T1000 (cell line): ENCODE measurements around the gene VCL.
"Not testable (repeated sequence)": the region's sequence is repeated elsewhere in the genome, so short reads cannot be mapped to it uniquely, and the experiment has no call there.

Experiments used
- DNase-seq: peaks from one replicate; lab custom pipeline; 2025; ENCODE audit warnings: mixed read lengths; lab: John Stamatoyannopoulos, UW

VCL gene

DNA sequence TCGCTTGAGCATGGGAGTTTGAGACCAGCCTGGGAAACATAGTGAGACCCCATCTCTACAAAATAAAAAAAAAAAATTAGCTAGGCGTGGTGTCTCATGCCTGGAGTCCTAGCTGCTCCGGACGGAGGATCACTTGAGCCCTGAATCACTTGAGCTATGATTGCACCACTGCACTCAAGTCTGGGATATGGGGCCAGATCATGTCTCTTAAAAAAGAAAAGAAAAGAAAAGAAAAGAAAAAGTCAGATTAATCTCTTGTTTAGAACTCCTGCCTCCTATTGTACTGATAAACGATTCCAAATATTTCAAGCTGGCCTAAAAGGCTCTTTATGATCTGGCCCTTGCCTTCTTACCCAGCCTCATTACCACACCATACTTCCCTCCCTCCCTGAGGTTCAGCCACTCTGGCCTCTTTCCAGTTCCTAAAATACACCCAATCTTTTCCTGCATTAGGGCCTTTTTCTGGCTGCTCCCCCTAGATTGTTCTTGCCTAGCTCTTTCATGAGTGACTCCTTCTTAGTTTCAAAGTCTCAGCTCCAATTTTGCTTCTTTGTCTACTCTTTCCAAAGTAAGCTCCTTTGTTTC, 41.7 kb downstream of the VCL start:
- no peak for DNase-seq

DNA sequence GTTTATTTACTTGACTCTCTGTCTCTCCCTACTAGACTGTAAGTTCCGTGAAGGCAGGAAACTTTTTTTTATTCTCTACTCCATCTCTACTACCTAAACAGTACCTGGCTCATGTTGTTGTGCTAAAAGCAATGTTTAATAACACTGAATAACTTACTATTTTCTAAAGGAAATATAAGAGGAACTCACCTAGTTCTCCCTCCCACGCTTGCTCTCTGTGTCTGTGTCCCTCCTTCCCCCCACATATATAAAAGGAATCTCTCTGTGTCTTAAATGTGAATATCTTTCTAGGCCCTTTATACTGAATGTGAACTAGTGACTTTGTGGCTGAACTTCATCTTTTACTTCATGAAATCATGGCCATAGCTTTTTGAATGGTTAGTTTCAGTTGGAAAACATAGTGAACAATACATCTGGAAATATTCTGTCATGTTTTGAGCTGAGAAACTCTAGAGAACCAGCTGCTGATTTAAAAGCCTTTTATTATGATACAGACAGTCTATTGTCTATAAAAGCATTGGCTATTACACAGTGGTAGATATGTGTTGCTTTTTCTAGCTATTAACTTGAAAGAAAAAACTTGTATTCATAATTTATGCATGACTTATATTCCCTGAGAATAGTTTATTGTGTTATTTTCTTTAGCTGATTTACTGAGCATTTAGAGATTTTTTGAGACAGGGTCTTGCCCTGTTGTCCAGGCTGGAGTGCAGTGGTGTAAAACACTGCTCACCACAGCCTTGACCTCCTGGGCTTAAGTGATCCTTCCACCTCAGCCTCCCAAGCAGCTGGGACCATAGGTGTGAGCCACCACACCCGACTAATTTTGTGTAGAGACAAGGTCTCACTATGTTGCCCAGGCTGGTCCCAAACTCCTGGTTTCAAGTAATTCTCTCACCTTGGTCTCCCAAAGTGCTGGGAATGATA, 42.5 kb downstream of the VCL start:
- DNase-seq, result no peak

DNA sequence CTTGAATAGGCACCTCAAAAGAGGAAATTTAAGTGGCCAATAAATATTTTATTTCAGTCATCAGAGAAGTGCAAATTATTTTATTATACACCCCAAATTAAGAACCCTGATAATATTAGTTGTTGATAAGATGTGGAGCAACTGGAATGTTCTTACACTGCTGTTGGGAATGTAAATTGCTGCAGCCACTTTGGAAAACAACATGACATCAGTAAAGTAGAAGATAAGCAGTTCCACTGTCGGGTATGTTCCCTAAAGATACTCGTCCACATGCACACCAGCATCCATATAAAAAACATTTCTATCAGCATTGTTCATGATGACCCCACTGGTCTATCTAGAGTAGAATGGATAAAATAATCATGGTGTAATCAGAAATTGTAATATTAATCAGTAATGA, 46.5 kb downstream of the VCL start:
- no peak for DNase-seq

DNA sequence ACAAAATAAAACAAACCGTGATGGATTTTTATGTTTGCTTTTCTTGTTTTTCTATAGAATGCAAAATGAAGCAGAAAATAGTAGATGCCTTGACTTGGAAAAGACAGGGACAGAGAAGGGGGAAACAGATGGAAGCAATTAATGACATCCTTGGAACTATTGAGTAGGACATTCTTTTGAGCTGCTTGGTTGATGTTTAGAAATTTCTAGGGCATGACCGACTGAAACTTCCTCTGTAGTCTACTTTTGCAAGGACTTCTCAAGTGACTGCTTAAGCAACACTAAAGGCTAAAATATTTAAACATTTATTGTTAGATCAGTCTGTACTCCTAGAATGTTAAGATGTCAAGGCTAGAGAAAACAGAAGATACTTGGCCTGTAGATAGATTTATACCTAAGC, 49.4 kb downstream of the VCL start:
- DNase-seq, result no peak

DNA sequence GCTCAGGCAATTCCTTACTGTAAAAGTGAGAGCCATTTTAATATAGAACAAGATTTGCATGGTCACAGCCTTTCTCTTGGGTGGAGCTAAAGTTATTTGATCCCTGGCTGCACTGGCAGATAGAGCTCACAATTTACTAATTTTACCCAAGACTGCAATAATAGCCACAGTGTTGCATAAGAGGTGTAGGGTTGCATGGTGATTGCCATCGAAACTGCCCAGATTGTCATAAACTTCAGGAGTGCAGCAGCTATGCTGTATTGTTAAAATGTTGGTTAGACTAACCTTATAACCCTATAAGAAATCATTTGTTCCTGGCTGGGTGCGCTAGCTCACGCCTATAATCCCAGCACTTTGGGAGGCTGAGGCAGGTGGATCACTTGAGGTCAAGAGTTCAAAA, 50.0 kb downstream of the VCL start:
- DNase-seq, result no peak

DNA sequence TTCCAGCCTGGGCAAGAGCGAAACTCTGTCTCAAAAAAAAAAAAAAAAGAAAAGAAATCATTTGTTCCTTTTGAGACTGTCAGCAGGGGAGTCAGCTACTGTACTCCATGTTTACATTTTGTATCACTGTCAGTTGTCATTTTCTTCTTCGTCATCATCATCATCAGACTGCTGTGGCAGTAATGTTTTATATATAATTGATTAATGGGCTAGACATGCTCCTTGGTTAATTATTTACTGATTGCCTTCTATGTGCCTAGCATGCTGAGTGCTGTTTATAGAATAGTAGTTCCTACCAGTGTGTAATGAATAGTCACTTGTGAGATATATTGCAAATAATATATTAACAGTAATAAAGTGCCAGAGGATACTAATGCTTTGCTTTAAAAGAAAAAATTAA, 50.5 kb downstream of the VCL start:
- DNase-seq, result no peak

DNA sequence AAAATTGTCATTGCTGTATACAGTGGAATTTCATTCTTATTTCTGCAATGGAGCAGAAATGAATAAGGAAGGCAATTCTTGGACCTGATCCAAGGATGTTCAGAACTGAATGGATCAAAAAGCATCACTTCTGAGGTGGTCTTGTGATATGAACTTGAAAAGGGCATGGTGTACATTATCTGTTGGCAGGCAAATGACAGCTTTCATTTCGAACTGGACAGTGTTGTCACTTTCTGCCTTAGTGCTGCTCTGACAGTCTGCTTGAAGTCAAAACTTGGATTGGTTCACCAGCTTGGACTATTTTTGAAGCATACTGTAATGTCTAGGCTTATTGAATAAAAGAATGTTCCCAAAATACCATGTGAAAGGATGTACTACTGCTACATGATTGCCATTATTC, 52.0 kb downstream of the VCL start:
- DNase-seq, result no peak

DNA sequence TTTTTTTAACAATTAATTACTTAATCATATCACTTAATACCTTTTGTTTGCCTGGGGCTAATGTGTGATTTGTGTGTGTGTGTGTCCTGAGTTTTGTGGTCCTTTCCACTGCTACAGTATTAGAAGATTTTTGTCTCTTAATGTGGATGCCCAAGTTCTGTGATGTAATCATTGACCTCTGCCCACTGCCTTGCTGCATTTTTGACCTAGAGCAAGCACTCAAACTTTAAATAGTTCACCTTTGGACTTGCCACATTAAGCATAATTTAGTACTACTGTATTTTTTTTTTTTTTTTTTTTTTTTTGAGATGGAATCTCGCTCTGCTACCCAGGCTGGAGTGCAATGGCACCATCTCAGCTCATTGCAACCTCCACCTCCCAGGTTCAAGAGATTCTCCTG, 52.7 kb downstream of the VCL start:
- no peak for DNase-seq

DNA sequence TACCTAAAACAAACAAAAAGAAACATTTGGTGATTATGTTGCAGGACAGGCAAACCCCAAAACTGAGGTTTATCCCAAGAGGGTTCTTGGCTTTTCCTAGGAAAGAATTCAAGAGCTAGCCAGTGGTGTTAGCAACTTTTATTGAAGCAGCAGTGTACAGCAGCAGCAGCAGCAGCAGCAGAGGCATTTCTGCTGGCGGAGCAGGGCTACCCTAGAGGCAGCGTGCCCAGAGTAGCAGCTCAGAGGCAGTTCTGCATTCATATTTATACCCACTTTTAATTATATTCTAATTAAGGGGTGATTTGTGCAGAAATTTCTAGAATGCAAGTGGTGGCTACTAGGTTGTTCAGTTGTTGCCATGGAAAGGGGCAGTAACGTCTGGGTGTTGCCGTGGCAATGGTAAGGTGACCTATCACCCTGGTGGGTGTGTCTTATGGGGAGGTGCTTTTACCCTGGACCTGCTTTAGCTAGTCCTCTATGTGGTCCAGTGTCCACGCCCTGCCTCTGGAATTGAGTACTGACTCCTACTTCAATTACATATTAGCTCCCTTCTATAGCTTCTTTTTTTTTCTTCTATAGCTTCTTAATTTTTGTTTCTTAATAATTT, 53.9 kb downstream of the VCL start:
- DNase-seq, result no peak

DNA sequence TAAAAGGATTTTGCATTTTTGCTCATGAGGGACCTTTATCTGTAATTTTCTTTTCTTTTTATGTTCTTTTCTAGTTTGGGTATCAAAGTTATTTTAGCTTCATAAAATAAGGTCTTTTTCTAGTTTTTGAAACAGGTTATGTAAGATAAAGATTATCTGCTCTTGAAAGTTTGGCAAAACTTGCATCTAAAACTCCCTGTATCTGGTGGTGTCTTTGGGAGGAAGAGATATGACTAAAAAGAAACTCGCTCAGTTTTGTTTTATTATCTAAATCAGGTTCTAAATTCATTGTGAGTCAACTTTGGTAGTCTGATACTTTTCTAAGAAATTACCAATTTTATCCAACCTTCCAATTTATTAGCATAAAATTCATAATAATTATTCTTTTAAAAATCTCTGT, 55.1 kb downstream of the VCL start:
- DNase-seq, result no peak

DNA sequence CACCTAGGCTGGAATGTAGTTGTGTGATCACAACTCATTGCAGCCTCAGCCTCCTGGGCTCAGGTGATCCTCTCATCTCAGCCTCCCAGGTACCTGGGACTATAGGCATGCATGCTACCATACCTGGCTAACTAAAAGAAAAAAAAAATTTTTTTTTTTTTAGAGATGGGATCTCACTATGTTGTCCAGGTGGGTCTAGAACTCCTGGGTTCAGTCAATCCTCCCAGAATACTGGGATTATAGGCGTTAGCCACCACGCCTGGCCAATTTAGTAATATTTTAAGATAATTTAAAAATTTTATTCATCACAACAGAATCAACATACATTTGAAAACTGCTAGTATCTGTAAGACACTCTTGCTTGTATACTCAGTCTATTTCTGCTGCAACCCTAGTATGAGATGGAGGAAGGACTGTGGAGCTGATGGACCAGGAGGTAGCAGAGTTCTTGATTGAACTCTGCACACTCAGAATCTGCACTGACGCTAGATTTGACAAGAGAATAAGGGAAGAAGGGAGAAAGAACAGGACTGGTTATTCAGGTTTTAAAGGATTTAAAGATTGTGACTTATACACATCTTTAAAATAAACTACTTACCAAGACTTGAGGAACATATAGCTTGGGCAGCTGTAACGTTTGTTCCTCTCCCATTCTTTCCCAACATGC, 57.6 kb downstream of the VCL start:
- DNase-seq, result no peak

DNA sequence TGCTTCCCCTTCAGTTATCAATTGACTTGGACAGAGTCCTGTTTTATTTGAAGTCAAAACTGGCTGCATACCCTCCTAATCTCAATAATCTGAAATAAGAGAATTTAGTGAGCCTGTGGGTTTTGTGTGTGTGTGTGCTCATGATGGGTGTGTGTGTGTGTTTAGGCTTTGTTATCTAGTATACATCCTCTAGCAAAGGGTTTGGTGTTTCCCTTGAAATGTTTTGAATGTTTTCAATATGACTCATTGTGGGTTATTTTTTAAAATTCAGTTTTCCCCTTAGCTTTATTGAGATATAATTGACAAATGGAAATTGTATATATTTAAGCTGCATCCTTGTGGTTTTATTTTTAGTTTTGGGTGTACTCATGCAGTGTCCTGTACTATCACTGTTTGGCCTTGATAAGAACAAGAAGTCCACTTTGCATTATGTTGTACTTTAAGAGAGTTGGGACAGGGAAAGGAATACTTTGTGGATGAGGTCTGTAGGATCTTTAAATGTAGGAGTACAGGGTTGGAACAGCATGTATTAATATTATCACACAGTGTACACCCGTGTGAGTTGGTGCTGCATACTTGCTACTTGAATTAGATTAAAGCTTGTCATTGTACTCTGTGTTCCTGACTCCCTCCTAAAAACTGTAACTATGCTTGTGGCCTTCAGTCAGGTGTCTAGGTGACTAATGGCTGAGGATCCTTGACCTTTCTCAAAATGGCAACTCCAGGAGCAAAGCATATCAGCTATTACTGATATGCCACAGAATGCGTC, 58.3 kb downstream of the VCL start:
- DNase-seq, result no peak

DNA sequence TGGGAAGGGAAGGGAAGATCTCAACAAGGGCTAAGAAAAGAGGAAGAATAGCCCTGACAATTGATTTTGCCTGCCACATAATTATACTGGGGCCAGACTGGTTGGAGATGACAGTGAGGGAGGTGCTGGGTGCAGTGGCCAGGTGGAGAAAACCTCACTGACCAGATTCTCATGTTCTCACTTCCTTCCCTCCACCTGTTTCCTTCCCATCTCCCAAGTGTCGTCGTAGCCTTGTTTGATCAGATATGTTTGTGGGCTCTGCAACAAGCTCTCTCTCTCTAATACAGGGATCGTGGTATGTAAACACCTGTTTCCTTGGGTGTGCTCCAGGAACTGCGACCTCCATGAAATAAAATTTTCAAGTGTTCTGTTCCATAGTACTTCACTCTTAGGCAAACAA, 60.2 kb downstream of the VCL start:
- no peak for DNase-seq

DNA sequence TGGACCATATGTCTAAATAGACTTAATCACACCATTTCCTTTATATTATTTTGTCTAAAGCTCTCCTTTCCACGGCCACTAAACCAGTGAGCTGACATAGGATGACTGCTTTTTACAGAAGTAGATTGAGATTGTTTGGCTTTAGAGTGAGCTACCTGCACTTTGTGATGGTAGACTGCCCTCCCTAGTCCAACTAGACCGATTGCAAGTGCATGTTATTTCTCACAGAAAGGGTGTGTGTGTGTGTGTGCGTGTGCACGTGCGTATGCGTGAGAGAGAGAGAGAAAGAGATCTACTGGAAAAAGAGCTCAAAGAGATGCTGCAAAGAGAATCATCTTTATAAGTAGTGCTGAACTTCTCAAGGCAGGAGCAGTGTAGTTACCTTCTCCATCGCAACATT, 60.7 kb downstream of the VCL start:
- DNase-seq, result no peak

DNA sequence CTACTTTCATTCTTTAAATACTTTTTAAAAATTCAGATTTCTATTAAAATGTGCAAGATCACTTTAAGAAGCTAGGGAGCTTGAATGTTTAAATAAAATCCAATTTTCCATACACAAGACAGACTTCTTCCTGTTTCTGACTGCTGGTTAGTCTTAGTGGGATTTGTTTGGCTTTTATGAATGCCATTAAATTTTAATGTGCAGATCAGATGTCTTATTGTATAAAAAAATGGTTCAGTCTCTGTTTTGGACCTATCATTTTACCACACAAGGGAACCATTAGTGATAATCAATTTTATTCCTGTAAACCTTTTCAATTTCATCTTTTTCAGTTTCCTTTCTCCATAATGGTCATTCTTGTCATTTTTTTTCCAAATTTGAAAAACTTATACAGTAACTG, 63.2 kb downstream of the VCL start:
- no peak for DNase-seq

DNA sequence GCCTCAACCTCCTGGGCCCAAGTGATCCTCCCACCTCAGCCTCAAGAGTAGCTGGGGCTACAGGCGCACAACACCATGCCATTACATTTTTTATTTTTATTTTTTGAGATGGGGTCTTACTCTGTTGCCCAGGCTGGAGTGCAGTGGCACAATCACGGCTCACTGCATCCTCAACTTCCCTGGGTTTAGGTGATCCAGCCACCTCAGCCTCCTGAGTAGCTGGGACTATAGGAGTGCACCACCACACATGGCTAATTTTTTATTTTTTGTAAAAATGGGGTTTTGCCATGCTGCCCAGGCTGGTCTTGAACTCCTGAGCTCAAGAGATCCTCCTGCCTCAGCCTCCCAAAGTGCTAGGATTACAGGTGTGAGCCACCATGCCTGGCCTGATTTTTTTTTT, 64.1 kb downstream of the VCL start:
- not testable (repeated sequence) for DNase-seq

DNA sequence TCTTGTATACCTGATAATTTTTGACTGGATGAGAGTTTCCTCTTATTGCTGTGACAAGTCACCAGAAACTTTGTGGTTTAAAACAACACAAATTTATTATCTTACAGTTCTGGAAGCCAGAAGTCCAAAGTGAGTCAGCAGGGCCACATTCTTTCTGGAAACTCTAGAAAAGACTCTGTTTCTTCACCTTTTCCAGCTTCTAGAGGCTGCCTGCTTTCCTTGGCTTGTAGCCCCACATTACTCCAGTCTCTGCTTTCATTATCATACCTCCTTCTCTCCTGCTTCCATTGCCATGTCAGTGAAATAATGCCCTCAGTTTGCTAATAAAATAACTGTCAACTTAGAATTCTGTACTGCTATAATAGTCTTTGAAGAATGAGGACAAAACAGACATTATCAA, 65.3 kb downstream of the VCL start:
- DNase-seq, result no peak

DNA sequence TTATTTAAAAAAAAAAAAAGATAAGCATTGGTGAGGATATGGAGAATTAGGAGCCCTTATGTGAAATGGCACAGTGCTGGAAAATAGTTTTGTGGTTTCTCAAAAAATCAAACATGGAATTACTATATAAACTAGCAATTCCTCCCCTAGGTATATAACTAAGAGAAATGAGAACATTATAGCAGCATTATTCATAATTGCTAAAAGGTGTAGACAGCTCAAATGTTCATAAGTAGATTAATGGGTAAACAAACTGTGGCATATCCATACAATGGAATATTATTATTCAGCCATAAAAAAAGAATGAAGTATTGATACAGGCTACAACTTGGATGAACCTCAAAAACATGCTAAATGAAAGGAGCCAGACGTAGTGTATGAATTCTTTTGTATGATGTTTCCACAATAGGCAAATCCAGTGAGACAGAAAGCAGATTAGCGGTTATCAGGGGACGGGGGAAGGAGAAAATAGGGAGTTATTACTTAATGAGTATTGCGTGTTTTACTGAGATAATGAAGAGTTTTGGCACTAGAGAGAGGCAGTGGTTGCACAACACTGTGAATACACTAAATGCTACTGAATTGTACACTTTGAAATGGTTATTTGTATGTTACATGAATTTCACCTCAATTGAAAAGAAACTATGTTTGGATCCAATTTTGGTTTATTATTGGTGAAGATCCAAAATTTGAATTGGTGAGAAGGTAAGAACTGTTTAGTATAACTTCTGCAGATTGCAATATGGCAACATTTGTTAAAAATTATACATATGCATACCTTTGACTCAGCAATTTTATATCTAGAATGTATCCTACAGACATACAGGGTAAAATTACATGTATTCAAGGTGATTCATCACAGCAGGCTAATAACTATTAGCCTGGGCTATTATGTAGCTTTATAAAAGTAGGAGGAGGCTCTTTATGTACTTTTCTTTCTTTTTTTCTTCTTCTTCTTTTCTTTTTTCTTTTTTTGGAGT, 69.7 kb downstream of the VCL start:
- DNase-seq, result no peak

DNA sequence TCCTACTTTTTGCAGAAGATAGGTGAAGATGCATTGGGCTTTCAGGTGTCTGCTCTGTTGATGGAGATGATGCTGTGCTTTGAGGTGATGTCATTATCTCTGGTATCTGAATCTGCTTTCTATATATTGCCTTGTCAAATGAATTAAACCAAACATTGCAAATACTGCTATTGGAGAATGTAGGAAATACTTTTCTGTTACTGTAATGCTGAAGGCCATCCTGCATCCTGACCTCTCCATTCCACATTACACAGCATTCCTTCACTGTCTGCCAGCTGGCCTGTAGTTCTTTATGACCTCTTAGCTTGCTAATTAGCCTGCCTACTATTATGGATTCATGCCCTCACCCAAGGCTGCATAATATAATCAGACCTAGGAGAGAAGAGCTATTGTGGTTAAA, 73.2 kb downstream of the VCL start:
- no peak for DNase-seq

DNA sequence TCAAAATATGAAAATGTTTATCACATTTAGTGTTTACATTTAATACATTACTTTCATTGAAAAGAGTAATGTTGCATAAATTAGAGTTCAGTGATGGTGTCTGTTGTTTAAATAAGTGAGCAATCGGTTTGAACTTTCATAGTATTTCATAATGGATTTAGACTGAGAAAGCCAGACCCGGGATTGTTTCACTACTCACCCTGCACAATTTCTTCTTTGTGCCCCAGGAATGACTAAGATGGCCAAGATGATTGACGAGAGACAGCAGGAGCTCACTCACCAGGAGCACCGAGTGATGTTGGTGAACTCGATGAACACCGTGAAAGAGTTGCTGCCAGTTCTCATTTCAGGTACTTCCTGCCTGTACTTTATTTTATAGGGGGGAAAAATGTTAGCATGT, 74.6 kb downstream of the VCL start:
- DNase-seq, result no peak

DNA sequence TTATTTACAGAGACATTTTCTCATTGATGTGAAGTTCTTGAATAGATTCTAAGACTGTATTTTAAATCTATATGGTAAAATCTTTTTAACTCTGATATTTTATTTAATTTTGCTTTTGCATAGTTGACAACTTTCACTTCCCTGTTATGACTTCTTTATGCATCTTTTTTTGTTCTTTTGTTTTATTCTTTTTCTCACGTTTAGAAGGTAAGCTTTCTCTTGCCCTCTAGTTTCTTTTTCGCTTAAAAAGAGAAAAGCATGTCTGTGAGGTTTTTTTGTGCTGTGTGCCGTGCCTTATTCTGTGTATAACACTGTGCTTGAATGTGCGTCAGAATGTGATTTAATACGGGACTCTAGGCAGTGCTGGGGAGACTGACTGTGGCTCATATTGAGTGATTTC, 78.0 kb downstream of the VCL start:
- no peak for DNase-seq
